Panc1 (cell line): ENCODE measurements around the gene PODNL1.

Source experiments
- POLR2AphosphoS5 ChIP-seq: IDR thresholded peaks from 2 replicates; pipeline ENCODE4 v1.6.1; 2012; ENCODE audit warnings: mild to moderate bottlenecking, low read depth, low read length, moderate library complexity
- TCF7L2 ChIP-seq: IDR thresholded peaks from 2 replicates; pipeline ENCODE4 v1.6.1; 2011; ENCODE audit warnings: mild to moderate bottlenecking, low read depth, low read length, inconsistent platforms
- TF ChIP-seq, protein P1 (sequence below): fragments of 450-650 bp; IDR thresholded peaks from 2 replicates; pipeline ENCODE4 v1.5.1; 2017; ENCODE audit warnings: mild to moderate bottlenecking

- TF ChIP-seq POLR2AphosphoS5: no peak
- TF ChIP-seq, protein P1, sequence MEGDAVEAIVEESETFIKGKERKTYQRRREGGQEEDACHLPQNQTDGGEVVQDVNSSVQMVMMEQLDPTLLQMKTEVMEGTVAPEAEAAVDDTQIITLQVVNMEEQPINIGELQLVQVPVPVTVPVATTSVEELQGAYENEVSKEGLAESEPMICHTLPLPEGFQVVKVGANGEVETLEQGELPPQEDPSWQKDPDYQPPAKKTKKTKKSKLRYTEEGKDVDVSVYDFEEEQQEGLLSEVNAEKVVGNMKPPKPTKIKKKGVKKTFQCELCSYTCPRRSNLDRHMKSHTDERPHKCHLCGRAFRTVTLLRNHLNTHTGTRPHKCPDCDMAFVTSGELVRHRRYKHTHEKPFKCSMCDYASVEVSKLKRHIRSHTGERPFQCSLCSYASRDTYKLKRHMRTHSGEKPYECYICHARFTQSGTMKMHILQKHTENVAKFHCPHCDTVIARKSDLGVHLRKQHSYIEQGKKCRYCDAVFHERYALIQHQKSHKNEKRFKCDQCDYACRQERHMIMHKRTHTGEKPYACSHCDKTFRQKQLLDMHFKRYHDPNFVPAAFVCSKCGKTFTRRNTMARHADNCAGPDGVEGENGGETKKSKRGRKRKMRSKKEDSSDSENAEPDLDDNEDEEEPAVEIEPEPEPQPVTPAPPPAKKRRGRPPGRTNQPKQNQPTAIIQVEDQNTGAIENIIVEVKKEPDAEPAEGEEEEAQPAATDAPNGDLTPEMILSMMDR: no peak
- no peak for TF ChIP-seq TCF7L2
Observed at GRCh38 chr19:13885826-13886365, 52.3 kb downstream of the PODNL1 start.
